ENCODE results near the gene NELL1. TPM values are rescaled to one million over a fixed set of nuclear protein-coding genes. Genes with fewer than 3 reads are reported as not detected.

Gene NELL1
- total and polyA plus RNA-seq, 7 experiments from 2014 or later: not detected

GRCh38 chr11:21501245-21501644, 831.9 kb downstream of the NELL1 start:
- POLR2A ChIA-PET: no interaction called here
- no peaks in the 10 kb centered on the region for H3K27me3 ChIP-seq (ENCODE audit: control insufficient read depth in 2 of 2, insufficient read depth in 2 of 2, low read length in 2 of 2)
- no peak overlapping the region for H3K4me3 ChIP-seq (ENCODE audit: low read length)
- intact Hi-C loops (cut with micrococcal nuclease): no loop called here
- H3K9me3 ChIP-seq (ENCODE audit: control insufficient read depth in 2 of 3, low read length in 3 of 3): no peaks in the 10 kb centered on the region
- ATAC-seq (no peak), DNase-seq (no peak)
- no peaks in the 10 kb centered on the region for H3K4me1 Mint-ChIP-seq
- no peak overlapping the region for H3K4me3 Mint-ChIP-seq
- no peaks in the 10 kb centered on the region for H3K36me3 Mint-ChIP-seq
- no peaks in the 10 kb centered on the region for H3K27me3 Mint-ChIP-seq
- CTCF ChIA-PET: no interaction called here
- H3K4me1 ChIP-seq (ENCODE audit: control insufficient read depth in 2 of 2, insufficient read depth in 2 of 2, low read length in 2 of 2): no peaks in the 10 kb centered on the region
- no peak overlapping the region for H3K27ac Mint-ChIP-seq
- no peak overlapping the region for H3K27ac ChIP-seq (ENCODE audit: low read depth, low read length)
- H3K36me3 ChIP-seq (ENCODE audit: control insufficient read depth in 2 of 3, insufficient read depth in 3 of 3, low read length in 3 of 3): no peaks in the 10 kb centered on the region
- peaks cover 0 to 16% (median 0%) of the 10 kb centered on the region in 11 donors for H3K9me3 Mint-ChIP-seq

GRCh38 chr11:21505070-21505469, 835.7 kb downstream of the NELL1 start:
- no peak for DNase-seq
- ATAC-seq: no peak
- no peaks in the 10 kb centered on the region for H3K4me1 Mint-ChIP-seq
- CTCF ChIA-PET: no interaction called here
- Histone ChIP-seq H3K27me3 (ENCODE audit: control insufficient read depth in 2 of 2, insufficient read depth in 2 of 2, low read length in 2 of 2) (no peaks in the 10 kb centered on the region), H3K9me3 (ENCODE audit: control insufficient read depth in 2 of 3, low read length in 3 of 3) (no peaks in the 10 kb centered on the region), H3K36me3 (ENCODE audit: control insufficient read depth in 2 of 3, insufficient read depth in 3 of 3, low read length in 3 of 3) (no peaks in the 10 kb centered on the region), H3K27ac (ENCODE audit: low read depth, low read length) (no peak overlapping the region), H3K4me3 (ENCODE audit: low read length) (no peak overlapping the region), H3K4me1 (ENCODE audit: control insufficient read depth in 2 of 2, insufficient read depth in 2 of 2, low read length in 2 of 2) (no peaks in the 10 kb centered on the region)
- intact Hi-C loops (cut with micrococcal nuclease): no loop called here
- H3K9me3 Mint-ChIP-seq: peaks cover 0 to 11% (median 0%) of the 10 kb centered on the region in 11 donors
- H3K27ac Mint-ChIP-seq: no peak overlapping the region
- no peak overlapping the region for H3K4me3 Mint-ChIP-seq
- POLR2A ChIA-PET: no interaction called here
- no peaks in the 10 kb centered on the region for H3K36me3 Mint-ChIP-seq
- H3K27me3 Mint-ChIP-seq: no peaks in the 10 kb centered on the region

- Histone ChIP-seq H3K4me1 (ENCODE audit: control insufficient read depth in 2 of 2, insufficient read depth in 2 of 2, low read length in 2 of 2) (no peaks in the 10 kb centered on the region), H3K4me3 (ENCODE audit: low read length) (no peak overlapping the region), H3K27me3 (ENCODE audit: control insufficient read depth in 2 of 2, insufficient read depth in 2 of 2, low read length in 2 of 2) (no peaks in the 10 kb centered on the region), H3K27ac (ENCODE audit: low read depth, low read length) (no peak overlapping the region), H3K36me3 (ENCODE audit: control insufficient read depth in 2 of 3, insufficient read depth in 3 of 3, low read length in 3 of 3) (no peaks in the 10 kb centered on the region), H3K9me3 (ENCODE audit: control insufficient read depth in 2 of 3, low read length in 3 of 3) (no peaks in the 10 kb centered on the region)
- DNase-seq: peak in 1 of 9 donors; percentile 28
- no peaks in the 10 kb centered on the region for H3K27me3 Mint-ChIP-seq
- no peak overlapping the region for H3K27ac Mint-ChIP-seq
- ChIA-PET CTCF (no interaction called here), POLR2A (no interaction called here)
- intact Hi-C loops (cut with micrococcal nuclease): loop anchor here in 1 of 2 donors (5.0 to 10.0 kb wide), 2 partner anchors 865 to 1387 kb away; no protein-coding TSS in a partner anchor
- no peaks in the 10 kb centered on the region for H3K36me3 Mint-ChIP-seq
- ATAC-seq: peak; percentile 64
- H3K4me1 Mint-ChIP-seq: no peaks in the 10 kb centered on the region
- no peak overlapping the region for H3K4me3 Mint-ChIP-seq
- peaks cover 0 to 7% (median 0%) of the 10 kb centered on the region in 11 donors for H3K9me3 Mint-ChIP-seq
Observed at GRCh38 chr11:21511835-21512440, 842.6 kb downstream of the NELL1 start.

- Mint-ChIP-seq H3K27ac (no peak overlapping the region), H3K4me1 (no peaks in the 10 kb centered on the region), H3K27me3 (no peaks in the 10 kb centered on the region), H3K36me3 (no peaks in the 10 kb centered on the region), H3K4me3 (no peak overlapping the region), H3K9me3 (peaks cover 0 to 7% (median 0%) of the 10 kb centered on the region in 11 donors)
- H3K4me1 ChIP-seq (ENCODE audit: control insufficient read depth in 2 of 2, insufficient read depth in 2 of 2, low read length in 2 of 2): no peaks in the 10 kb centered on the region
- no peaks in the 10 kb centered on the region for H3K9me3 ChIP-seq (ENCODE audit: control insufficient read depth in 2 of 3, low read length in 3 of 3)
- CTCF ChIA-PET: no interaction called here
- ATAC-seq (no peak), DNase-seq (no peak)
- H3K27ac ChIP-seq (ENCODE audit: low read depth, low read length): no peak overlapping the region
- H3K4me3 ChIP-seq (ENCODE audit: low read length): no peak overlapping the region
- POLR2A ChIA-PET: no interaction called here
- no peaks in the 10 kb centered on the region for H3K27me3 ChIP-seq (ENCODE audit: control insufficient read depth in 2 of 2, insufficient read depth in 2 of 2, low read length in 2 of 2)
- intact Hi-C loops (cut with micrococcal nuclease): loop anchor here in 1 of 2 donors (5.0 to 10.0 kb wide), 2 partner anchors 867 to 1390 kb away; no protein-coding TSS in a partner anchor
- H3K36me3 ChIP-seq (ENCODE audit: control insufficient read depth in 2 of 3, insufficient read depth in 3 of 3, low read length in 3 of 3): no peaks in the 10 kb centered on the region
Observed at GRCh38 chr11:21514316-21514715, 844.9 kb downstream of the NELL1 start.

- Mint-ChIP-seq H3K4me1 (no peaks in the 10 kb centered on the region), H3K36me3 (no peaks in the 10 kb centered on the region), H3K27me3 (no peaks in the 10 kb centered on the region), H3K9me3 (peaks cover 0 to 9% (median 5%) of the 10 kb centered on the region in 11 donors), H3K4me3 (no peak overlapping the region), H3K27ac (no peak overlapping the region)
- ChIA-PET CTCF (no interaction called here), POLR2A (no interaction called here)
- no peaks in the 10 kb centered on the region for H3K9me3 ChIP-seq (ENCODE audit: control insufficient read depth in 2 of 3, low read length in 3 of 3)
- no peak for ATAC-seq
- H3K36me3 ChIP-seq (ENCODE audit: control insufficient read depth in 2 of 3, insufficient read depth in 3 of 3, low read length in 3 of 3): no peaks in the 10 kb centered on the region
- DNase-seq: no peak
- no peak overlapping the region for H3K27ac ChIP-seq (ENCODE audit: low read depth, low read length)
- no peaks in the 10 kb centered on the region for H3K27me3 ChIP-seq (ENCODE audit: control insufficient read depth in 2 of 2, insufficient read depth in 2 of 2, low read length in 2 of 2)
- no peaks in the 10 kb centered on the region for H3K4me1 ChIP-seq (ENCODE audit: control insufficient read depth in 2 of 2, insufficient read depth in 2 of 2, low read length in 2 of 2)
- H3K4me3 ChIP-seq (ENCODE audit: low read length): no peak overlapping the region
- intact Hi-C loops (cut with micrococcal nuclease): no loop called here
Observed at GRCh38 chr11:21520244-21520643, 850.9 kb downstream of the NELL1 start.

GRCh38 chr11:21529187-21529586, 859.8 kb downstream of the NELL1 start:
- no peaks in the 10 kb centered on the region for H3K9me3 ChIP-seq (ENCODE audit: control insufficient read depth in 2 of 3, low read length in 3 of 3)
- H3K4me3 ChIP-seq (ENCODE audit: low read length): no peak overlapping the region
- POLR2A ChIA-PET: no interaction called here
- DNase-seq: no peak
- H3K4me1 Mint-ChIP-seq: no peaks in the 10 kb centered on the region
- H3K4me3 Mint-ChIP-seq: no peak overlapping the region
- H3K27me3 ChIP-seq (ENCODE audit: control insufficient read depth in 2 of 2, insufficient read depth in 2 of 2, low read length in 2 of 2): no peaks in the 10 kb centered on the region
- H3K27me3 Mint-ChIP-seq: no peaks in the 10 kb centered on the region
- H3K27ac Mint-ChIP-seq: no peak overlapping the region
- intact Hi-C loops (cut with micrococcal nuclease): no loop called here
- no peaks in the 10 kb centered on the region for H3K36me3 Mint-ChIP-seq
- H3K9me3 Mint-ChIP-seq: peaks cover 0 to 12% (median 4%) of the 10 kb centered on the region in 11 donors
- CTCF ChIA-PET: no interaction called here
- H3K4me1 ChIP-seq (ENCODE audit: control insufficient read depth in 2 of 2, insufficient read depth in 2 of 2, low read length in 2 of 2): no peaks in the 10 kb centered on the region
- no peaks in the 10 kb centered on the region for H3K36me3 ChIP-seq (ENCODE audit: control insufficient read depth in 2 of 3, insufficient read depth in 3 of 3, low read length in 3 of 3)
- no peak overlapping the region for H3K27ac ChIP-seq (ENCODE audit: low read depth, low read length)
- ATAC-seq: no peak

GRCh38 chr11:21534288-21534687, 864.9 kb downstream of the NELL1 start:
- H3K27ac Mint-ChIP-seq: no peak overlapping the region
- POLR2A ChIA-PET: no interaction called here
- no peaks in the 10 kb centered on the region for H3K36me3 ChIP-seq (ENCODE audit: control insufficient read depth in 2 of 3, insufficient read depth in 3 of 3, low read length in 3 of 3)
- ATAC-seq (no peak), DNase-seq (no peak)
- no peaks in the 10 kb centered on the region for H3K36me3 Mint-ChIP-seq
- no peaks in the 10 kb centered on the region for H3K4me1 Mint-ChIP-seq
- no peaks in the 10 kb centered on the region for H3K4me1 ChIP-seq (ENCODE audit: control insufficient read depth in 2 of 2, insufficient read depth in 2 of 2, low read length in 2 of 2)
- H3K9me3 ChIP-seq (ENCODE audit: control insufficient read depth in 2 of 3, low read length in 3 of 3): no peaks in the 10 kb centered on the region
- CTCF ChIA-PET: no interaction called here
- no peak overlapping the region for H3K4me3 ChIP-seq (ENCODE audit: low read length)
- H3K4me3 Mint-ChIP-seq: no peak overlapping the region
- H3K27me3 Mint-ChIP-seq: no peaks in the 10 kb centered on the region
- intact Hi-C loops (cut with micrococcal nuclease): no loop called here
- H3K9me3 Mint-ChIP-seq: peaks cover 0 to 12% (median 0%) of the 10 kb centered on the region in 11 donors
- H3K27ac ChIP-seq (ENCODE audit: low read depth, low read length): no peak overlapping the region
- no peaks in the 10 kb centered on the region for H3K27me3 ChIP-seq (ENCODE audit: control insufficient read depth in 2 of 2, insufficient read depth in 2 of 2, low read length in 2 of 2)

Measured in naive thymus-derived CD4-positive, alpha-beta T cell (primary cell).